Activated CD8-positive, alpha-beta memory T cell treated with anti-CD3 and anti-CD28 coated beads for 36 hours (primary cell): ENCODE results near the gene GHSR. TPM values are rescaled to one million over a fixed set of nuclear protein-coding genes. Genes with fewer than 3 reads are reported as not detected.
"Not testable (repeated sequence)": the region's sequence is repeated elsewhere in the genome, so short reads cannot be mapped to it uniquely, and the experiment has no call there.

Experiments used
- CTCF ChIA-PET: fragments of 350-600 bp; sonication (Branson Sonifier 250); formaldehyde crosslinking; loops from one replicate; lab custom pipeline; 2021; ENCODE audit warnings: antibody characterized with exemption; lab: Charles Lee
- POLR2A ChIA-PET: fragments of 350-600 bp; sonication (Branson Sonifier 250); formaldehyde crosslinking; loops from one replicate; lab custom pipeline; 2021; ENCODE audit warnings: antibody characterized with exemption; lab: Charles Lee
- total RNA-seq, 2 experiments: library from RNA; stranded (reverse); gene quantifications; one replicate each; pipeline ENCODE4 v1.2.3, GENCODE V29; 2021

GHSR gene, protein sequence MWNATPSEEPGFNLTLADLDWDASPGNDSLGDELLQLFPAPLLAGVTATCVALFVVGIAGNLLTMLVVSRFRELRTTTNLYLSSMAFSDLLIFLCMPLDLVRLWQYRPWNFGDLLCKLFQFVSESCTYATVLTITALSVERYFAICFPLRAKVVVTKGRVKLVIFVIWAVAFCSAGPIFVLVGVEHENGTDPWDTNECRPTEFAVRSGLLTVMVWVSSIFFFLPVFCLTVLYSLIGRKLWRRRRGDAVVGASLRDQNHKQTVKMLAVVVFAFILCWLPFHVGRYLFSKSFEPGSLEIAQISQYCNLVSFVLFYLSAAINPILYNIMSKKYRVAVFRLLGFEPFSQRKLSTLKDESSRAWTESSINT
- not detected for total RNA-seq

DNA sequence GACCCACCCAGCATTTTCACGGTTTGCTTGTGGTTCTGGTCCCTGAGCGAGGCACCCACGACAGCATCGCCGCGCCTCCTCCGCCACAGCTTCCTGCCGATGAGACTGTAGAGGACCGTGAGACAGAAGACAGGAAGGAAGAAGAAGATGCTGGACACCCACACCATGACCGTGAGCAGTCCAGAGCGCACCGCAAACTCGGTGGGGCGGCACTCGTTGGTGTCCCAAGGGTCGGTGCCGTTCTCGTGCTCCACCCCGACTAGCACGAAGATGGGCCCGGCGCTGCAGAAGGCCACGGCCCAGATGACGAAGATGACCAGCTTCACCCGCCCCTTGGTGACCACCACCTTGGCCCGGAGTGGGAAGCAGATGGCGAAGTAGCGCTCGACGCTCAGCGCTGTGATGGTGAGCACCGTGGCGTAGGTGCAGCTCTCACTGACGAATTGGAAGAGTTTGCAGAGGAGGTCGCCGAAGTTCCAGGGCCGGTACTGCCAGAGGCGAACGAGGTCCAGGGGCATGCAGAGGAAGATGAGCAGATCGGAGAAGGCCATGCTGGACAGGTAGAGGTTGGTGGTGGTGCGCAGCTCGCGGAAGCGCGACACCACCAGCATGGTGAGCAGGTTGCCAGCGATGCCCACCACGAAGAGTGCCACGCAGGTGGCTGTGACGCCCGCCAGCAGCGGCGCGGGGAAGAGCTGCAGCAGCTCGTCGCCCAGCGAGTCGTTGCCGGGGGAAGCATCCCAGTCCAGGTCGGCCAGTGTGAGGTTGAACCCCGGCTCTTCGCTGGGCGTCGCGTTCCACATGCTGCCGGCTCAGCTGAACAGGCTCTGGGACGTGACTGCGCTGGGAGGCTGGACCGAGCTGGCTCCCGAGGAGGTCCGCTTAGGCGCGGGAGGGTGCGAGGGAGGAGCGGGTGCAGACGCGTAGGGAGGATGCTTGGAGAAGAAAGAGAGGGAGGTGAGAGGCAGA lies at the start of gene GHSR:
TSS of gene GHSR (minus strand) at position 846 of the 969 bp plus-strand sequence. CDS start at position 803, 43 bp downstream.
- CTCF ChIA-PET, result interaction anchor here (1.4 kb wide), 1 partner anchor 13 kb away, joined by 4 read pairs; no protein-coding TSS in a partner anchor
- POLR2A ChIA-PET, result no interaction called here

DNA sequence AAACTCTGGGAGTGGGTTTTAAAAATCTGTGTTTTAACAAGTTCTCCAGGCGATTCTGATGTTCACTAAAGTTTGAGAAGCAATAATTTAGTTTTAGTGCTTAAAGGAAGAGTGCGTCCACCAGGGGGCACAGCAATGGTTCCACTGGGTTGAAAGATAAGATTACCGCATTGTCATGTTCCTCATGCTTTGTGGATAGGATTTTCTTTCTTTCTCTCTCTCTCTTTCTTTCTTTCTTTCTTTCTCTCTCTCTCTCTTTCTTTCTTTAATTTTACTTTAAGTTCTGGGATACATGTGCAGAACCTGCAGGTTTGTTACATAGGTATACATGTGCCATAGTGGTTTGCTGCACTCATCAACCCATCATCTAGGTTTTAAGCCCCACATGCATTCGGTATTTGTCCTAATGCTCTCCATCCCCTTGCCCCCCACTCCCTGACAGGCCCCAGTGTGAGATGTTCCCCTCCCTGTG lies 42.0 kb upstream of the GHSR start:
- CTCF ChIA-PET, result interaction anchor here (0.8 to 0.9 kb wide), 2 partner anchors 22 to 105 kb away, joined by 3 to 7 read pairs; no protein-coding TSS in a partner anchor
- POLR2A ChIA-PET, result not testable (repeated sequence)

DNA sequence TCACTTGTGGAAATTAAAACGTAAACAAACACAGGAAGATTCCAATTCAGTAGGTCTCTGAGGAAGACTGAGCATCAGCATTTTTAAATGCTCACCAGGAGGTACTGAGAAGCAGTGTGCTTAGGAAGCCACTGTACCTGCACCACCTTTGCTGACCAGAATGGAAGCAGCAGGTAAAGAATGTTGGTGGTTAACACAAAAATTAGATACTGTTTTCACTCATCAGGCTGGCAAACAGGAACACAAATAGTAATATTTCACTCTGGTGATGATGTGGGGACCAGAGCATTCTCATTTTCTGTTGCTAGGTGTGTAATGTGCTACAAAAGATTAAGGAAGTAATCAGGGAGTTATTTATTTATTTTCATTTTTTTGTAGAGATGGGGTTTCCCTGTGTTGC lies 29.9 kb upstream of the GHSR start:
- POLR2A ChIA-PET, result no interaction called here
- CTCF ChIA-PET, result interaction anchor here (1.0 to 2.8 kb wide), 5 partner anchors 16 to 146 kb away, joined by 3 to 15 read pairs (median 4); partner anchors contain the start of gene TNFSF10

DNA sequence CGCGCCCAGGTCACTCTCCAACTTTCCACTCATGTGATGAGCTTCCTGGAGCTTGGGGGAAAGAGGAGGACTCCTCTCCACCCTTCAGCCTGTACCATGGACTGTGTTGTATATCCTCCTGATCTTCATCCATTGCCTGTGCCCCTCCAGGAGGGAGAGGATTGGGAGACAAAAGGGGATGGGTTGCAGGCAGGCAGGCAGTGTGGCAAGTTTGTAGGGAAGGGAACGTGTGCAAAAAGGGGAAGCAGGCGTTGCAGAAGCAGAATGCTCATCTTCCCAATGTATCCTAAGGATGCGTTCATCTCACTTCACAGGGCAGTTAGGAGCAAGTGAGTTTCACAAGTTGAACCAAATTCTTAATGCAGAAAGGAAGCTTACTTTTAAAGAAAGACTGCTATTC lies 28.1 kb upstream of the GHSR start:
- CTCF ChIA-PET, result interaction anchor here (0.6 to 2.8 kb wide), 7 partner anchors 10 to 215 kb away, joined by 3 to 15 read pairs (median 4); no protein-coding TSS in a partner anchor
- POLR2A ChIA-PET, result interaction anchor here (0.8 kb wide), 1 partner anchor 977 kb away, joined by 13 read pairs; no protein-coding TSS in a partner anchor

DNA sequence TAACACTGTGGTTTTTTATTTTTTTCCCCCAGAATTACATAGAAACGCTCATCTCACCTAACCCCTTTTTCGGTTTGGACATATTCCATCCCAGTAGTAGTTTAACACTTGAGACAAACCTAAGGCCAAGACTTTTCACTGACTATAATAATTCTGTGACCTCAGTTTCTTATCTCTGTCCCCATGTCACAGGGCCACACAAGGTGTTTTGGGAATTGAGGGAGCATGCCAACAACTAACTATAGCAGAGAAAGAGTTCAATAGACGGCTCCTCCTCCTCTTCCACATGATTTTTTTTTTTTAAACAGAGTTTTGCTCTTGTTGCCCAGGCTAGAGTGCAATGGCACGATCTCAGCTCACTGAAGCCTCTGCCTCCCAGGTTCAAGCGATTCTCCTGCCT lies 27.4 kb upstream of the GHSR start:
- POLR2A ChIA-PET, result no interaction called here
- CTCF ChIA-PET, result interaction anchor here (2.6 to 2.8 kb wide), 3 partner anchors 14 to 127 kb away, joined by 7 to 15 read pairs (median 11); no protein-coding TSS in a partner anchor

DNA sequence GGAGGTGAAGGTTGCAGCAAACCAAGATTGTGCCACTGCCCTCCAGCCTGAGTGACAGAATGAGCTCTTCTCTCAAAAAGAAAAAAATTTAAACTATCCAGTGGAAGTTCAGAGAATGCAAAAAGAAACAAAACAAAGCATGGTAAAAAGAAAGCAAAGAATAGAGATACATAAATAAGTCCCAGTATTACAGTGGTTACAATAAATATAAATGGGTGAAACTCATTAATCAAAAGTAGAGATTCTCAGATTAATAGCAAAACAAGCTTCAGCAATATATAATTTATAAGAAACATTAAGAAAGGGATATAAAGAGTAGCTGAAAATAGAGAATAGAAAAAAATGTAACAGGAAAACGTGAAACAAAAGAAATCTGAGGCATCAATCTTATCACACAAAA lies 23.6 kb upstream of the GHSR start:
- ChIA-PET CTCF (no interaction called here), POLR2A (no interaction called here)

DNA sequence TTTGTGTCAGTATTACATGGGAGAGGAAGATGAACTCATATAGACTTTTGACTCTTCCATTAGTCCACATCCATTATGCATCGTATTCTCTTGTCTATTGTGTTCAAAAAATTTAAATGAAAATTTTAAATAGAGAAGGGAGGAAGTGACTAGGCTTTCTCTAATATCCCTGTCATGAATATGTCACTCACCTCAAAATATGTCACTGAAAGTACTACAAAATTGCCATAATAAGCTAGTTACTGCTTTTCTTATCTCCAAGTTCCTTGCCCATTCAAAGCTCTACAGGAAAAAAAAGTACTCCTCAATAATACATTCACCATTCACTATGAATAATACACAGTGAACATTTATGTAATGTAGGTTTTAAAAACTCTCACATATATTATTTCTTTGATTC lies 22.3 kb upstream of the GHSR start:
- ChIA-PET POLR2A (no interaction called here), CTCF (no interaction called here)

DNA sequence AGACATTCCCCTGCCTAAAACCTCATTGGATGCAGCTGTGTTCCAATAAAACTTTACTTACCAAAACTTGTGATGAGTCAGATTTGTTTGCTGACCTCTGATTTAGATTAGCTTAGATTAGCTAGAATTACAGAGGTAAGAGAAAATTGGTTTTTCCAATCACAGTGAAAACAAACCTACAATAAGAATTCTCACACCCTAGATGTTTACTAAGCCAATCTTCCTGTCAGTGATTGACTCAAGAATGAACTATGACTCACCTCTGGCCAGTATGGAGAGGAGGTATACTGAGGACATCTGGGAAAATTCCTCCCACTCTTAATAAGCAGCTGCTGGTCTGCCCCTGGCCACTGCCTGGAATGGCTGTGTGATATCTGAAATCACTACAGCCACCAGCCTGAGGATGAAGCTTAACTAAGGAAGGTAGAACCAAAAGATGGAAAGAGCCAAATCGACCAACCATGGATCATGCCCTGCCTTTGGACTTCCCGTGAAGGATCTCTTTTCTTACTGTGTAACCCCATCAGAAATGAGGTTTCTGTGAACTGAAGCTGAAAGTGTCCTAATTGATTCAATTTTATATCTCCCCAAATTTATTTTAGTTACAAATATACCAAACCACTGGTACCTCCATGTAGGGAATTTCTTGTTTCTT lies 19.0 kb upstream of the GHSR start:
- ChIA-PET CTCF (interaction anchor here (0.8 kb wide), 1 partner anchor 170 kb away, joined by 4 read pairs; no protein-coding TSS in a partner anchor), POLR2A (no interaction called here)

DNA sequence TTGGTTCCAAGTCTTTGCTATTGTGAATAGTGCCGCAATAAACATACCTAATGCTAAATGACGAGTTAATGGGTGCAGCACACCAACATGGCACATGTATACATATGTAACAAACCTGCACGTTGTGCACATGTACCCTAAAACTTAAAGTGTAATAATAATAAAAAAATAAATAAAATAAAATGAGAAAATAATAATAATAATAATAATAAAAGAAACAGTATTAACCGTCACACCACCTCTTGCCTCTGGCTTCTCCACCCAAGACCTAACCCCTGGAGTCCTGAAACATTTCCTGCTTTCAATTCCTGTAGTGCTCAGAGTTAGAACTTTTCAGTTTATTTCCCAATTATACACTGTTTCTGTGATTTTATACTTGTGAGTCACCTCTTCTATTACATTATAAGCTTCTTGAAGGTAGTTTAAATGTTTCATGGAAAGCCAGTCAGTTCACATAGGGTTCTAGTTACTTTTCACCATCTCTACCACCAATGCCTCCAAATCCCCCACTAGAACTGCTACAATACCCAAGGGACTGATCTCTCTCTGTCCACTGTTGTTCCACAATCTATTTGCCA lies 18.4 kb upstream of the GHSR start:
- POLR2A ChIA-PET, result no interaction called here
- CTCF ChIA-PET, result no interaction called here

DNA sequence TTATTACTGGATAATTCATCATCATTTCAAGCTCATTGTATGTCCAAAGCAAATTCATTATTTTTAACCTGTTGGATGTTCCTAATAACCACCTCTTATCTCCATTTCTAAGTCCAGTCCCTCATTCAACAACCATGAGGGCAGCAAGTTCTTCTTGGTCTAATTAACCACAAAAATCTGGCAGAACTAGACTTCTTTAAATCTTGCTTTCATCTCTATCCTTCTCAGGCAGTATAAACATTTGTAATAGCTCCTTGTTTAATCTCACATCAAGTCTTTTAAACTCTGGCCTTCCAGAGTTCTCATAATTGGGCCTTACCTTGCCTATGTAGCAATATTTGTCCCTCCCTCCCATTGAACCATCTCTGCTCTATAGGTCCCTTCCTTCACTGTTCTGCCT lies 17.0 kb upstream of the GHSR start:
- POLR2A ChIA-PET, result no interaction called here
- CTCF ChIA-PET, result interaction anchor here (0.6 kb wide), 1 partner anchor 150 kb away, joined by 5 read pairs; no protein-coding TSS in a partner anchor

DNA sequence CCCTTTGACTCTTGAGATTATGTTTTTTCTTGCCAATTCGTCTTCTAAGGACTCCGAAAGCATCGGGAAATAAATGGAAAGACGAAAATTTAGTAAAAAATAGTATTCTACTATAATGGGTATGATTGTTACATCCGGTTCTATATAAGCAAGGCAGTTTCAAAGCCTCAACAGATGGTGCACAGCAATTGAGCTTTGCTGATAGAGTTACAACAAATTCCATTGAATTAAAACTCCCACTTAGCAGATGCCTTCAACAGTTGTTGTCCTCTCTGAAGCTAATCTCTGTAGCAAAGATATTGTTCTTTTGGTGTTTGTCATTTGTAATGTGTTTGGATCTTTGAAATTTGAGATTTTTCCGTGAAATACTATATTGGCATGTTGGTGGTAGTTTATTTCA lies 16.1 kb upstream of the GHSR start:
- CTCF ChIA-PET, result interaction anchor here (0.6 to 0.9 kb wide), 2 partner anchors 132 to 753 kb away, joined by 3 to 6 read pairs; no protein-coding TSS in a partner anchor
- POLR2A ChIA-PET, result no interaction called here

DNA sequence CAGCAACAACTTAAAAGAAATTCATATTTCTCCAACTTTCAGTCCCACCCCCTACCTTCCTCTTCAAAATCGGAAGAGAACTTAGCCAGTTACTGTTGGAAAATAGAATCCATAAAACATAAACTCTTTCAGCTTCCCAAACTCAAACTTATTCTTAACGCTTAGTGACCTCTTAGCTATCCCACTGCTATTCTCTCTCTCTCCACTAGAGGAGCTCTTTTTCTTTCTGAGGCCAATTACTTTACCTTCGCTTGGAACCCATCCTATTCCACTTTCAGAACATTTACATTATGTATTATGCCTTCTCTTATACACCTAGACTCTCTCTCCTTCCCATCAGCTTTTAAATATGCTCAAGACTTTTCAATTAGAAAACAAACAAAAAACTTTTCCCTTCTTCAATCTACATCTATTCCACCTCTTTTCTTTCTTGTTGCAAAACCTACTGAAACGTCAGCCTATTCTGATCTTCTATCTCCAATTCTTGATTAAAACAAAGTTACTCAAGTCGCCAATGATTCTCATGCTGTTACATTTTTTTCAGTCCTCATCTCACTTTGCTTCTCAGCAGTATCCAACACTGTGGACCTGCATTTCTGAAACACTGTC lies 13.4 kb upstream of the GHSR start:
- ChIA-PET POLR2A (no interaction called here), CTCF (interaction anchor here (0.6 to 3.4 kb wide), 8 partner anchors 12 to 206 kb away, joined by 3 to 15 read pairs (median 3); partner anchors contain the start of gene GHSR)

DNA sequence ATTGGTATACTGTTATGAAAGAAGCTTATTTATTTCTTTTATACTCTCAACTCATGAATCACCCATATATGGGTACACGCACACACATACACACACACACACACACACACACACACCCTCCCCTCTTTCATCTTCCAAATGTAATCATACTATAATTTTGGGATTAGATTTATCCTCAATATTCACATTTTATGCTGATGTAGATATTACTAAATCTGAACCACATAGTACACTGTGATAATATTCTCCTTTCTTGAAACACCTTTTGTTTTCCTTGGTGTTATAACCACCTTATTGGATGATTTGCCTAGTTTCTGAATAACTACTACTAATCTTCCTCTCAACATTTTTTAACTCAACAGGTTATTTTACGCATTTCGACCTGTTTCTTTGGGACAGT lies 8.1 kb upstream of the GHSR start:
- CTCF ChIA-PET, result no interaction called here
- POLR2A ChIA-PET, result no interaction called here

DNA sequence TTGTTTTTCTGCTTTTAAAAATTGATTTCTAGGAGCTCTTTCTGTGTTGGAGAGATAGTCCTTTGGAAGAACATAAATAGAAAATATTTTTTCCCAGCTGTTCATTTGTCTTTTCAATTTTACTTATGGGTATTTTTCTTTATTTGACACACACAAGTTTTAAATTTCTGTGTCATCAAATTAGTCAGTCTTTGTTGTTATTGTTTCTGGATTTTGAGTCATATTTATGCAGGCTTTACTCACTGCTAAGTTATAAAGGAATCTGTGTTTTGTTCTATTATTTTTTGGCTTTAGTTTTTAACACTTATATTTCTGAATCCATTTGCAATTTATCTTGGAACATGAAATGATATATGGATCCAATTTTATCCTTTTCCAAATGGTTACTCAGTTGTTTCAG lies 5.9 kb upstream of the GHSR start:
- ChIA-PET POLR2A (no interaction called here), CTCF (interaction anchor here (1.2 kb wide), 1 partner anchor 170 kb away, joined by 4 read pairs; no protein-coding TSS in a partner anchor)

DNA sequence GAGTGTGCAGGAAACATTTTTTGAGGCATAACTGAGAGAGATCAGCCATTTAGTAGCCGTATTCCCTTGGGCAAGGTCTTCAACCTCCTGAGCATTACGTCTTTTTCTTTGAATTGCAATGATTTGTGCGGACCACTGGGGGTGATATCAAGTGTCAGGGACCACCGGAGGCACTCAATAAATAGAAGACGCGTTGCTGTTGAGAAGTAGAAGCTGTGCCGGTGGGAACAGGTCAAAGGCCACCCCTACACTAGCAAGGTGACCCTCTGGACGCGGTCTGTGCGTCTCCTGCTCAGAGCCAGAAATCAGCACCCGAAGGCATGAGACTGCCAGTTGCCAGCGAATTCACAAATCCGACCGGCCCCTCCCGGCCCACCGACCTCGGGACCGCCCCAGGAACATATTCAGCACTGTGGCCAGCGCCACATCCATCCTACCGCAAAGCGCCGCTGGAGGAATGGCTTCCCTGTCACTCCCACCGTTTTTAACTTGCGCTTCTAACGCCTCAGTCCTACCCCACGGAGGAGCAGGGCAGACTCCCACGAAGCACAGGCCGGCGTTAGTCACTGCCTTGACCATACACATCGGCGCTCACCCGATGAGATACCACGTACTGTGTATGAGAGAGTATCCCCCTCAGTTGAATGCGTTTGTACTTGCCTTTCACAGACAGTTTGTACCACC lies 1.4 kb upstream of the GHSR start:
- POLR2A ChIA-PET, result no interaction called here

DNA sequence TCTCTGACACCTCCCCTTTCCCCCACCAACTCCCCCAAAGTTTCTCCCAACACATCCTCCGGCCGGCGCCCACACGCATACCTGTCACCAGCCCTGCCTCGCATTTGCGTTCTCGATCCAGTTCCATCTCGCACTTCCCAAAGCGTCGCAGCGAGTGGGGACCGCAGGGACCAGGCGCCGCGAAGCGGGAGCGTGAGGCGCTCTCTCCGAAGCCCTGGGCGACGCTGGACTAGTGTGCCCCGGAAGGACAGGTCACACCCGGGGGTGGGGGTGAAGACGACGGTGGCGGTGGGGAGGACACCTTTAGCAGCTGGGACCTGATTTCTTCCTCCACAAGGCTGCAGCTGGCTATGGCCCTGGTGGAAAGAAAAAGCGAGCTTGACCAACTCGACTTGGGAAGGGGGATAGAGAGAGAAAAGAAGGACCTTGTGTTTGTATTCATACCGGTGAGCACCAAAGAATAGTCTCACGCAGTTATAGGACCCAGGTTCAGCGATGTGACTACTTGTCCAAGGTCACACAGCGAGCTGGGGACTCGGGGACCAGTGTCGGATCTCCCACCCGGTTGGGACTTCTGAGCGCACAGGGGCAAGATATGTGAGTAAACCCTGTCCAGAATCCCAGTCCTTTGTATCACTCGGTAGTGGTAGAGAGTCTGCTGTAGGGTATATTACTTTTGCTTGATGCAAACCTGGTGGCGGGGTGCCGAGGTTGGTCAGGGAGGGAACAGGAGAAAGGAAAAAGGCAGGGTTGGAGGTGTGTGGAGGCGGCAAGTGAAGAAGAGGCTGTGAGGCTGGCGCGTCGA lies 607 bp upstream of the GHSR start:
- ChIA-PET POLR2A (no interaction called here), CTCF (interaction anchor here (1.4 kb wide), 1 partner anchor 12 kb away, joined by 4 read pairs; no protein-coding TSS in a partner anchor)

More for the DNA sequence above, 1.4 kb upstream of the GHSR start:
- CTCF ChIA-PET, result no interaction called here

DNA sequence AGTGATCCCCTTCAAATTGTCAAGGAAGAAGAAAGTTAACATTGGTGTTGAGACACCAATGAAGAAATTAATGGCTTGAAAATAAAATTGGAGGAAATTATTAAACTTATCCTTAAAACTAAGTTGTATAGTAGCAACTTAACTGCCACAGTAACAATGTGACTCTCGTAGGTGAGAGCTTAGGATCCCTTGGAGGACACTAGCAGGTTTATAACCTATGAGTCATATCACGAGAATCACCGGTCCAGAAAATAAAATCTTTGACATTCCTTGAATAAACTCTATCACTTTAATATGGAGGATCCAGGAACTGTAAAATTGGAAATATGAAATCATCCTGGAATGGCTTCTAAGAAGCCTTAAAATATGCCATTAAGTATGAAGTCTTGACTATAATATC lies 2.1 kb downstream of the GHSR start:
- CTCF ChIA-PET, result no interaction called here

More for the DNA sequence above, 2.1 kb downstream of the GHSR start:
- POLR2A ChIA-PET, result no interaction called here
